Suprapubic skin (tissue), 3 donors: Measurements from ENCODE around the gene KCNIP4.

Source experiments
- EP300 ChIP-seq: sonication (generic); formaldehyde crosslinking; IDR thresholded peaks from one replicate; pipeline ENCODE4 v1.6.1; 2017; ENCODE audit warnings: antibody characterized with exemption
- TF ChIP-seq, protein P1 (sequence below), 2 donors: fragments of 200-600 bp in 1 of 2; fragments of 450-650 bp in 1 of 2; sonication (generic) in 1 of 2; IDR thresholded peaks; one replicate each; pipeline ENCODE4 v1.5.1; 2016 to 2019; ENCODE audit warnings: antibody characterized with exemption in 2 of 2, mild to moderate bottlenecking in 1 of 2, moderate library complexity in 1 of 2

GRCh38 chr4:21921526-21922180 is 26.9 kb downstream of the KCNIP4 start:
- TF ChIP-seq, protein P1, sequence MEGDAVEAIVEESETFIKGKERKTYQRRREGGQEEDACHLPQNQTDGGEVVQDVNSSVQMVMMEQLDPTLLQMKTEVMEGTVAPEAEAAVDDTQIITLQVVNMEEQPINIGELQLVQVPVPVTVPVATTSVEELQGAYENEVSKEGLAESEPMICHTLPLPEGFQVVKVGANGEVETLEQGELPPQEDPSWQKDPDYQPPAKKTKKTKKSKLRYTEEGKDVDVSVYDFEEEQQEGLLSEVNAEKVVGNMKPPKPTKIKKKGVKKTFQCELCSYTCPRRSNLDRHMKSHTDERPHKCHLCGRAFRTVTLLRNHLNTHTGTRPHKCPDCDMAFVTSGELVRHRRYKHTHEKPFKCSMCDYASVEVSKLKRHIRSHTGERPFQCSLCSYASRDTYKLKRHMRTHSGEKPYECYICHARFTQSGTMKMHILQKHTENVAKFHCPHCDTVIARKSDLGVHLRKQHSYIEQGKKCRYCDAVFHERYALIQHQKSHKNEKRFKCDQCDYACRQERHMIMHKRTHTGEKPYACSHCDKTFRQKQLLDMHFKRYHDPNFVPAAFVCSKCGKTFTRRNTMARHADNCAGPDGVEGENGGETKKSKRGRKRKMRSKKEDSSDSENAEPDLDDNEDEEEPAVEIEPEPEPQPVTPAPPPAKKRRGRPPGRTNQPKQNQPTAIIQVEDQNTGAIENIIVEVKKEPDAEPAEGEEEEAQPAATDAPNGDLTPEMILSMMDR (IDR thresholded peaks at IDR 0.05), result no peak
- no peak for TF ChIP-seq EP300
